GM12878 (cell line): Measurements from ENCODE around the gene AZU1. TPM values are rescaled to one million over a fixed set of nuclear protein-coding genes. Genes with fewer than 3 reads are reported as not detected.
A peak's percentile ranks its signal among the peaks of the same experiment; 100 is the strongest.

Experiments
- ASH2L ChIP-seq: fragments of 300-600, 200-600 bp; sonication (generic); IDR thresholded peaks from 2 replicates; pipeline ENCODE4 v1.6.1; 2017; ENCODE audit warnings: low read depth, mild to moderate bottlenecking, borderline replicate concordance
- BACH1 ChIP-seq: fragments of 450-650 bp; IDR thresholded peaks from 2 replicates; pipeline ENCODE4 v1.6.1; 2017; ENCODE audit warnings: mild to moderate bottlenecking, borderline replicate concordance
- BMI1 ChIP-seq: fragments of 450-650 bp; IDR thresholded peaks from 2 replicates; pipeline ENCODE4 v1.6.1; 2016; ENCODE audit warnings: mild to moderate bottlenecking, moderate library complexity, borderline replicate concordance
- CBX3 ChIP-seq: fragments of 200-600 bp; sonication (generic); IDR thresholded peaks from 2 replicates; pipeline ENCODE4 v1.6.1; 2016; ENCODE audit warnings: low read depth, borderline replicate concordance
- CREB1 ChIP-seq: IDR thresholded peaks from 2 replicates; pipeline ENCODE4 v1.6.1; 2012; ENCODE audit warnings: low read depth, mild to moderate bottlenecking, inconsistent platforms
- EGR1 ChIP-seq, 2 experiments: IDR thresholded peaks; 1 replicate in 1 of 2; 2 replicates in 1 of 2; pipeline ENCODE4 v1.6.1; 2011 to 2012; ENCODE audit warnings: low read depth in 2 of 2, low read length in 2 of 2, borderline replicate concordance in 1 of 2, mild to moderate bottlenecking in 1 of 2, moderate library complexity in 1 of 2
- ELK1 ChIP-seq: IDR thresholded peaks from 2 replicates; pipeline ENCODE4 v1.6.1; 2012; ENCODE audit warnings: low read depth, low read length, improper control_type of control experiment
- EP300 ChIP-seq, 2 experiments: fragments of 150-350 bp in 1 of 2; IDR thresholded peaks; 2 replicates each; pipeline ENCODE4 v1.6.1; 2011 to 2012; ENCODE audit warnings: low read depth in 2 of 2, low read length in 2 of 2, borderline replicate concordance in 1 of 2, improper control_type of control experiment in 1 of 2, inconsistent platforms in 1 of 2; ENCODE audit not compliant: control insufficient read depth in 1 of 2
- ESRRA ChIP-seq: IDR thresholded peaks from 2 replicates; pipeline ENCODE4 v1.6.1; 2012; ENCODE audit warnings: mild to moderate bottlenecking, low read length, improper control_type of control experiment
- HDAC2 ChIP-seq: fragments of 200-600 bp; sonication (generic); IDR thresholded peaks from 2 replicates; pipeline ENCODE4 v1.6.1; 2017
- HDGF ChIP-seq: fragments of 450-650 bp; IDR thresholded peaks from 2 replicates; pipeline ENCODE4 v1.6.1; 2016; ENCODE audit warnings: antibody characterized with exemption
- IKZF1 ChIP-seq: fragments of 450-650 bp; conservative IDR thresholded peaks from 2 replicates; pipeline ENCODE4 v1.6.1; 2017; ENCODE audit warnings: antibody characterized with exemption, mild to moderate bottlenecking
- IRF5 ChIP-seq: fragments of 450-650 bp; IDR thresholded peaks from 2 replicates; pipeline ENCODE4 v1.6.1; 2017; ENCODE audit warnings: borderline replicate concordance
- KLF5 ChIP-seq: fragments of 450-650 bp; IDR thresholded peaks from 2 replicates; pipeline ENCODE4 v1.6.1; 2014; ENCODE audit warnings: mild to moderate bottlenecking; ENCODE audit not compliant: partially characterized antibody
- LARP7 ChIP-seq: fragments of 450-650 bp; IDR thresholded peaks from 2 replicates; pipeline ENCODE4 v1.6.1; 2017; ENCODE audit warnings: mild to moderate bottlenecking
- MAX ChIP-seq: IDR thresholded peaks from 2 replicates; pipeline ENCODE4 v1.6.1; 2012; ENCODE audit warnings: low read depth, low read length, improper control_type of control experiment
- MEF2A ChIP-seq: IDR thresholded peaks from 2 replicates; pipeline ENCODE4 v1.6.1; 2011; ENCODE audit warnings: low read depth, mild to moderate bottlenecking, low read length, moderate library complexity; ENCODE audit not compliant: insufficient read depth
- MTA2 ChIP-seq: fragments of 450-650 bp; IDR thresholded peaks from 2 replicates; pipeline ENCODE4 v1.6.1; 2016; ENCODE audit warnings: low read depth, mild to moderate bottlenecking, moderate library complexity
- NKRF ChIP-seq: fragments of 450-650 bp; conservative IDR thresholded peaks from 2 replicates; pipeline ENCODE4 v1.6.1; 2017; ENCODE audit warnings: mild to moderate bottlenecking, moderate library complexity
- POLR2AphosphoS5 ChIP-seq: IDR thresholded peaks from 2 replicates; pipeline ENCODE4 v1.6.1; 2011; ENCODE audit warnings: mild to moderate bottlenecking, low read length, inconsistent platforms
- POU2F2 ChIP-seq: IDR thresholded peaks from 3 replicates; pipeline ENCODE4 v1.6.1; 2011; ENCODE audit warnings: low read depth, mild to moderate bottlenecking, low read length, borderline replicate concordance
- RAD51 ChIP-seq: fragments of 450-650 bp; IDR thresholded peaks from 2 replicates; pipeline ENCODE4 v1.6.1; 2016; ENCODE audit warnings: moderate library complexity, mild to moderate bottlenecking, inconsistent platforms
- RFX5 ChIP-seq: IDR thresholded peaks from 2 replicates; pipeline ENCODE4 v1.6.1; 2011; ENCODE audit warnings: low read depth, low read length, improper control_type of control experiment
- SIN3A ChIP-seq: IDR thresholded peaks from 2 replicates; pipeline ENCODE4 v1.6.1; 2012; ENCODE audit warnings: low read depth, low read length, improper control_type of control experiment
- SUZ12 ChIP-seq: fragments of 200-600 bp; sonication (generic); IDR thresholded peaks from one replicate; pipeline ENCODE4 v1.6.1; 2018; ENCODE audit warnings: antibody characterized with exemption, mild to moderate bottlenecking; ENCODE audit not compliant: unreplicated experiment
- TARDBP ChIP-seq: IDR thresholded peaks from 2 replicates; pipeline ENCODE4 v1.6.1; 2016; ENCODE audit warnings: borderline replicate concordance
- USF2 ChIP-seq: IDR thresholded peaks from 2 replicates; pipeline ENCODE4 v1.6.1; 2011; ENCODE audit warnings: low read depth, low read length, improper control_type of control experiment, borderline replicate concordance
- polyA plus RNA-seq, 11 experiments: library from polyadenylated mRNA; depleted of rRNA in 4 of 11; unstranded in 6 of 11; stranded (reverse) in 5 of 11; fragments of >200 nt; fragmentation: Nextera tagmentation in 4 of 11; fragmentation: Illumina TruSeq in 1 of 11; extraction: Ambion mirVana in 4 of 11; extraction: Trizol in 1 of 11; gene quantifications; 1 replicate in 1 of 11; 2 replicates in 10 of 11; pipeline versions ENCODE4 v1.2.1 to v1.2.3, GENCODE V29; 2011 to 2016; ENCODE audit warnings: inconsistent platforms in 2 of 11, missing spikeins in 2 of 11, low read depth in 1 of 11
- total RNA-seq, 4 experiments: library from RNA; depleted of rRNA in 3 of 4; stranded (reverse); fragments of >200 nt in 3 of 4; fragmentation: Illumina TruSeq in 1 of 4; extraction: Trizol in 1 of 4; gene quantifications; 2 replicates each; pipeline versions ENCODE4 v1.2.1 to v1.2.3, GENCODE V29; 2013 to 2021

AZU1 gene
- total and polyA plus RNA-seq, 10 of the 15 experiments (the other 5 are each of a cell fraction or from before 2014, with no cell fraction given), result not detected

DNA sequence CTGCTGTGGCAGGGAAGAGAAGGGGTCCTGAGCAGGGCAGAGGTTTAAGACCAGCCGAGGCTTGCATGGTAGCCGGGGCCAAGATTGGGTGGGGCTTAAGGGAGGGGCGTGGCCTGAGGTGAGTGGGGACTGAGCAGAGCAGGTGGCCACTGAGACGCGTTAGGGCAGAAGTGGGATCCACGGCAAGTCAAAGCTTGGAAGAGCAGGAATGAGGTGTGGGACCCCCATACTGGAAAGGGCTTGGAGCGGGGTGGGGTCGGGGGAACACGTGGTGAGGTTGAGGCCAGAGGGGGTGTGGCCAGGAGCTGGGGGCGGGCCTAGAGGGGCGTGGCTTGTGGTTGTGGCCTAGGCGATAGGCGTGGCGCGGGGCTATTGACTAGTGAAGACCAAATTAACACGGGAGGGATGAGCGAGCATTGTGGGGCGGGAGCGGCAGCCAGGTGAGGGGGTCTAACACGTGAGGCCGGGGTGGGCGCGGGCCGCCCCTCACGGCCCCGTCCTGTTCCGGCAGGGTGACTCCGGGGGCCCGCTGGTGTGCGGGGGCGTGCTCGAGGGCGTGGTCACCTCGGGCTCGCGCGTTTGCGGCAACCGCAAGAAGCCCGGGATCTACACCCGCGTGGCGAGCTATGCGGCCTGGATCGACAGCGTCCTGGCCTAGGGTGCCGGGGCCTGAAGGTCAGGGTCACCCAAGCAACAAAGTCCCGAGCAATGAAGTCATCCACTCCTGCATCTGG is 35.1 kb downstream of the AZU1 start (continued):
- no peak for TF ChIP-seq IRF5
- peak; percentile 16 to 70 for TF ChIP-seq EGR1 (IDR thresholded peaks at IDR 0.05; ENCODE audit: borderline replicate concordance in 1 of 2, low read depth in 2 of 2, low read length in 2 of 2)
- TF ChIP-seq ESRRA, result no peak
- TF ChIP-seq MTA2, result no peak
- TF ChIP-seq POU2F2, result no peak
- no peak for TF ChIP-seq BACH1
- TF ChIP-seq MAX, result no peak
- peak; percentile 45; the same call in 1 of the 2 replicates for TF ChIP-seq RAD51
- no peak for TF ChIP-seq SUZ12
- TF ChIP-seq RFX5, result no peak
- TF ChIP-seq EP300 (IDR thresholded peaks at IDR 0.05; ENCODE audit: borderline replicate concordance in 1 of 2, control insufficient read depth in 1 of 2, low read depth in 2 of 2, low read length in 2 of 2), result no peak
- no peak for TF ChIP-seq MEF2A
- TF ChIP-seq CBX3, result no peak
- TF ChIP-seq NKRF, result no peak
- peak; percentile 92 for TF ChIP-seq HDGF
- peak; percentile 17; the same call in 1 of the 2 replicates for TF ChIP-seq IKZF1
- no peak for TF ChIP-seq USF2
- TF ChIP-seq HDAC2, result no peak
- no peak for TF ChIP-seq CREB1
- no peak for TF ChIP-seq ASH2L
- TF ChIP-seq TARDBP, result no peak
- TF ChIP-seq BMI1, result no peak
- TF ChIP-seq POLR2AphosphoS5, result no peak
- TF ChIP-seq SIN3A, result no peak
- no peak for TF ChIP-seq KLF5
- TF ChIP-seq LARP7, result 0 out of 2 replicates have a peak, but pooled peaks have one; percentile 50
- TF ChIP-seq ELK1, result no peak
